ENCODE measurements around the gene TLE7.

The TLE7 gene

GRCh38 chr16:71409011-71409775, 32.7 kb downstream of the TLE7 start:
- no peak for TF ChIP-seq TAF1 (IDR thresholded peaks at IDR 0.05; ENCODE audit: borderline replicate concordance, insufficient read depth, low read length)
- no peak for TF ChIP-seq SIN3A (IDR thresholded peaks at IDR 0.05; ENCODE audit: borderline replicate concordance, insufficient read depth, low read length)
- TF ChIP-seq FOXP2 (optimal IDR thresholded peaks at IDR 0.05; ENCODE audit: borderline replicate concordance, extremely low read depth, extremely low read length, insufficient read depth) = no peak
- no peak for TF ChIP-seq POLR2AphosphoS5 (IDR thresholded peaks at IDR 0.05; ENCODE audit: low read depth, low read length)
- TF ChIP-seq REST (IDR thresholded peaks at IDR 0.05; ENCODE audit: insufficient read depth in 1 of 2, low read depth in 2 of 2, low read length in 2 of 2) = no peak

GRCh38 chr16:71408536-71408935, 33.3 kb downstream of the TLE7 start:
- TF ChIP-seq TAF1 (IDR thresholded peaks at IDR 0.05; ENCODE audit: borderline replicate concordance, insufficient read depth, low read length) (no peak), SIN3A (IDR thresholded peaks at IDR 0.05; ENCODE audit: borderline replicate concordance, insufficient read depth, low read length) (no peak), POLR2AphosphoS5 (IDR thresholded peaks at IDR 0.05; ENCODE audit: low read depth, low read length) (no peak), REST (IDR thresholded peaks at IDR 0.05; ENCODE audit: insufficient read depth in 1 of 2, low read depth in 2 of 2, low read length in 2 of 2) (no peak), FOXP2 (optimal IDR thresholded peaks at IDR 0.05; ENCODE audit: borderline replicate concordance, extremely low read depth, extremely low read length, insufficient read depth) (no peak)

- TF ChIP-seq POLR2AphosphoS5 (IDR thresholded peaks at IDR 0.05; ENCODE audit: low read depth, low read length) (no peak), REST (IDR thresholded peaks at IDR 0.05; ENCODE audit: insufficient read depth in 1 of 2, low read depth in 2 of 2, low read length in 2 of 2) (no peak), SIN3A (IDR thresholded peaks at IDR 0.05; ENCODE audit: borderline replicate concordance, insufficient read depth, low read length) (no peak)
Measured at GRCh38 chr16:71407731-71408130, 34.1 kb downstream of the TLE7 start.

- no peak for TF ChIP-seq POLR2AphosphoS5 (IDR thresholded peaks at IDR 0.05; ENCODE audit: low read depth, low read length)
- TF ChIP-seq SIN3A (IDR thresholded peaks at IDR 0.05; ENCODE audit: borderline replicate concordance, insufficient read depth, low read length) = no peak
- TF ChIP-seq REST (IDR thresholded peaks at IDR 0.05; ENCODE audit: insufficient read depth in 1 of 2, low read depth in 2 of 2, low read length in 2 of 2) = no peak
- no peak for TF ChIP-seq FOXP2 (optimal IDR thresholded peaks at IDR 0.05; ENCODE audit: borderline replicate concordance, extremely low read depth, extremely low read length, insufficient read depth)
- TF ChIP-seq TAF1 (IDR thresholded peaks at IDR 0.05; ENCODE audit: borderline replicate concordance, insufficient read depth, low read length) = no peak
Measured at GRCh38 chr16:71406724-71407123, 35.1 kb downstream of the TLE7 start.

All from PFSK-1 (cell line).